ENCODE results near the gene INAVA. TPM values are rescaled to one million over a fixed set of nuclear protein-coding genes. Genes with fewer than 3 reads are reported as not detected.

Gene INAVA
- total RNA-seq, 1 donor from 2014 or later: 5.0 TPM

GRCh38 chr1:200945111-200945510 lies 50.4 kb downstream of the INAVA start:
- DNase-seq (ENCODE audit: low spot score): no peak
- H3K9me3 Mint-ChIP-seq (ENCODE audit: low read depth): peaks cover 24% of the 10 kb centered on the region
- TF ChIP-seq, protein P1, sequence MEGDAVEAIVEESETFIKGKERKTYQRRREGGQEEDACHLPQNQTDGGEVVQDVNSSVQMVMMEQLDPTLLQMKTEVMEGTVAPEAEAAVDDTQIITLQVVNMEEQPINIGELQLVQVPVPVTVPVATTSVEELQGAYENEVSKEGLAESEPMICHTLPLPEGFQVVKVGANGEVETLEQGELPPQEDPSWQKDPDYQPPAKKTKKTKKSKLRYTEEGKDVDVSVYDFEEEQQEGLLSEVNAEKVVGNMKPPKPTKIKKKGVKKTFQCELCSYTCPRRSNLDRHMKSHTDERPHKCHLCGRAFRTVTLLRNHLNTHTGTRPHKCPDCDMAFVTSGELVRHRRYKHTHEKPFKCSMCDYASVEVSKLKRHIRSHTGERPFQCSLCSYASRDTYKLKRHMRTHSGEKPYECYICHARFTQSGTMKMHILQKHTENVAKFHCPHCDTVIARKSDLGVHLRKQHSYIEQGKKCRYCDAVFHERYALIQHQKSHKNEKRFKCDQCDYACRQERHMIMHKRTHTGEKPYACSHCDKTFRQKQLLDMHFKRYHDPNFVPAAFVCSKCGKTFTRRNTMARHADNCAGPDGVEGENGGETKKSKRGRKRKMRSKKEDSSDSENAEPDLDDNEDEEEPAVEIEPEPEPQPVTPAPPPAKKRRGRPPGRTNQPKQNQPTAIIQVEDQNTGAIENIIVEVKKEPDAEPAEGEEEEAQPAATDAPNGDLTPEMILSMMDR (IDR thresholded peaks at IDR 0.05): no peak
- peaks cover 21% of the 10 kb centered on the region for H3K36me3 Mint-ChIP-seq (ENCODE audit: low read depth)
- H3K4me3 Mint-ChIP-seq (ENCODE audit: unreplicated experiment): no peak overlapping the region
- H3K4me1 Mint-ChIP-seq (ENCODE audit: low read depth): peaks cover 8% of the 10 kb centered on the region
- no peaks in the 10 kb centered on the region for H3K27me3 Mint-ChIP-seq (ENCODE audit: low read depth)
- no peak overlapping the region for H3K27ac Mint-ChIP-seq (ENCODE audit: unreplicated experiment)

GRCh38 chr1:200947059-200947566 lies 52.4 kb downstream of the INAVA start:
- H3K36me3 Mint-ChIP-seq (ENCODE audit: low read depth): peaks cover 17% of the 10 kb centered on the region
- peaks cover 15% of the 10 kb centered on the region for H3K9me3 Mint-ChIP-seq (ENCODE audit: low read depth)
- peaks cover 8% of the 10 kb centered on the region for H3K4me1 Mint-ChIP-seq (ENCODE audit: low read depth)
- no peak for DNase-seq (ENCODE audit: low spot score)
- TF ChIP-seq, protein P1 (IDR thresholded peaks at IDR 0.05): no peak
- H3K4me3 Mint-ChIP-seq (ENCODE audit: unreplicated experiment): no peak overlapping the region
- no peak overlapping the region for H3K27ac Mint-ChIP-seq (ENCODE audit: unreplicated experiment)
- H3K27me3 Mint-ChIP-seq (ENCODE audit: low read depth): no peaks in the 10 kb centered on the region

DNA sequence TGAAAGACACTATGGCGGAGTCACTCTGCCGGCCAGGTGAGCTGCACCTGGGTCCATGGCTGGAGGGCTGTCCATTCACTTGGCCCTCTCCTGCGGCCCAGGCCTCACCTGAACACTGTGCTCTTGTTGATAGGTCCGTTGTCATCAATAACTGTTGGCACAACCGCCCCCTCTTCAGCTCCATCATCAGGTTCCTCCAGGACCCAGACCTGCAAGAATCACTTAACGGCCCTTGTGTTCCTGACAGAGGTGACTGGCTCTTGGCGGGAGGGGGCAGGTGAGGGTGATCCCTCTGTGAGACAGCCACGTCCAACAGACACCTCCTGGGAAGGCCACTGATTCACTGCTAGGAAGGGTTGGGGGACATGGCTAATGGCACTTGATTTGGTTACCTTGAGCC lies 54.9 kb downstream of the INAVA start:
- Mint-ChIP-seq H3K4me3 (ENCODE audit: unreplicated experiment) (no peak overlapping the region), H3K36me3 (ENCODE audit: low read depth) (peaks cover 14% of the 10 kb centered on the region), H3K27ac (ENCODE audit: unreplicated experiment) (no peak overlapping the region), H3K4me1 (ENCODE audit: low read depth) (peaks cover 8% of the 10 kb centered on the region), H3K9me3 (ENCODE audit: low read depth) (peaks cover 13% of the 10 kb centered on the region), H3K27me3 (ENCODE audit: low read depth) (peaks cover 2% of the 10 kb centered on the region)
- peak; percentile 53 for DNase-seq (ENCODE audit: low spot score)
- TF ChIP-seq, protein P1 (IDR thresholded peaks at IDR 0.05): no peak

- Mint-ChIP-seq H3K4me1 (ENCODE audit: low read depth) (no peaks in the 10 kb centered on the region), H3K4me3 (ENCODE audit: unreplicated experiment) (no peak overlapping the region), H3K36me3 (ENCODE audit: low read depth) (peaks cover 13% of the 10 kb centered on the region), H3K9me3 (ENCODE audit: low read depth) (peaks cover 13% of the 10 kb centered on the region), H3K27ac (ENCODE audit: unreplicated experiment) (no peak overlapping the region), H3K27me3 (ENCODE audit: low read depth) (peaks cover 2% of the 10 kb centered on the region)
- no peak for DNase-seq (ENCODE audit: low spot score)
- TF ChIP-seq, protein P1 (IDR thresholded peaks at IDR 0.05): no peak
Observed at GRCh38 chr1:200951016-200951415, 56.3 kb downstream of the INAVA start.

DNA sequence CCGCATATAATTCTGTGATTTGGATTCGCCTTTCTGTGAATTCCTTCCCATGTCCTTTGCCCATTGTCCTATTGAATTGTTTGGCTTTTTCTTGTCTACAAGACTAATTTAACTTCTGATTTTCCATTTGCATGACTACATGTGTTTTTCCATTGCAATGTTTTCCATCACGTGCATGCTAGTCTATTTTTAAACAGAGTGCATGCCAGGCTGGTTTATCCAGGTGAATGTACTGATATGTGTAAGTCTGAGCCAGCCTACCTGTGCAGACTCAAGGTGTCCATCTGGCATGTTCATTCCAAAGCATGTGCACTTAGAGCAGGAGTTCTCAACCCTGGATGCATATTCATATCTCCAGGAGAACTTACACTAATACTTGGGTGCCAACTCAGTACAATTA lies 59.7 kb downstream of the INAVA start:
- H3K27me3 Mint-ChIP-seq (ENCODE audit: low read depth): peaks cover 3% of the 10 kb centered on the region

More for the DNA sequence above, 59.7 kb downstream of the INAVA start:
- Mint-ChIP-seq H3K4me3 (ENCODE audit: unreplicated experiment) (no peak overlapping the region), H3K36me3 (ENCODE audit: low read depth) (peaks cover 1% of the 10 kb centered on the region), H3K4me1 (ENCODE audit: low read depth) (no peaks in the 10 kb centered on the region), H3K27ac (ENCODE audit: unreplicated experiment) (no peak overlapping the region), H3K9me3 (ENCODE audit: low read depth) (no peaks in the 10 kb centered on the region)
- TF ChIP-seq, protein P1 (IDR thresholded peaks at IDR 0.05): no peak
- no peak for DNase-seq (ENCODE audit: low spot score)

All from chondrocyte (in vitro differentiated cells).